ENCODE measurements around the gene SHROOM1. TPM values are rescaled to one million over a fixed set of nuclear protein-coding genes. Genes with fewer than 3 reads are reported as not detected.

The SHROOM1 gene
- total and polyA plus RNA-seq, 2 donors (not counting 1 experiment from before 2014, with no cell fraction given), result 2.9 to 6.1 TPM

- Histone ChIP-seq H3K27ac (ENCODE audit: insufficient read depth, low read length) (no peak overlapping the region), H3K27me3 (ENCODE audit: control insufficient read depth, insufficient read depth, low read length) (peaks cover 5% of the 10 kb centered on the region), H3K4me2 (ENCODE audit: extremely low read depth, insufficient read depth, low read length) (no peak overlapping the region), H3K9me3 (ENCODE audit: control insufficient read depth, insufficient read depth, low read depth, low read length) (no peaks in the 10 kb centered on the region), H3K4me1 (ENCODE audit: control insufficient read depth, extremely low read depth, insufficient read depth, low read length) (peaks cover 2% of the 10 kb centered on the region), H3K9ac (ENCODE audit: insufficient read depth, low read length) (no peak overlapping the region), H3K36me3 (ENCODE audit: control insufficient read depth, insufficient read depth, low read length) (no peaks in the 10 kb centered on the region), H2AFZ (ENCODE audit: low read length) (no peak overlapping the region), H3K79me2 (ENCODE audit: control insufficient read depth, insufficient read depth, low read length) (no peaks in the 10 kb centered on the region), H3K4me3 (replicated peaks in 1 of 4; ENCODE audit: control extremely low read depth in 1 of 4, insufficient read depth in 1 of 4, low read depth in 3 of 4, low read length in 4 of 4) (no peak overlapping the region), H4K20me1 (ENCODE audit: control insufficient read depth, extremely low read depth, insufficient read depth, low read length) (no peaks in the 10 kb centered on the region)
- no peak for DNase-seq (ENCODE audit: low read depth in 2 of 2)
- TF ChIP-seq CTCF (conservative IDR thresholded peaks at IDR 0.05 in 1 of 2, IDR thresholded peaks at IDR 0.05 in 1 of 2; ENCODE audit: low read depth in 1 of 2, low read length in 2 of 2), result no peak
- TF ChIP-seq EZH2 (IDR thresholded peaks at IDR 0.05; ENCODE audit: low read length, missing control alignments), result no peak
Observed at GRCh38 chr5:132790201-132790865, 40.1 kb downstream of the SHROOM1 start.

GRCh38 chr5:132788990-132789886, 41.2 kb downstream of the SHROOM1 start:
- Histone ChIP-seq H3K4me1 (ENCODE audit: control insufficient read depth, extremely low read depth, insufficient read depth, low read length) (peaks cover 2% of the 10 kb centered on the region), H2AFZ (ENCODE audit: low read length) (no peak overlapping the region), H3K36me3 (ENCODE audit: control insufficient read depth, insufficient read depth, low read length) (no peaks in the 10 kb centered on the region), H3K4me3 (replicated peaks in 1 of 4; ENCODE audit: control extremely low read depth in 1 of 4, insufficient read depth in 1 of 4, low read depth in 3 of 4, low read length in 4 of 4) (no peak overlapping the region), H3K9ac (ENCODE audit: insufficient read depth, low read length) (no peak overlapping the region), H4K20me1 (ENCODE audit: control insufficient read depth, extremely low read depth, insufficient read depth, low read length) (no peaks in the 10 kb centered on the region), H3K79me2 (ENCODE audit: control insufficient read depth, insufficient read depth, low read length) (no peaks in the 10 kb centered on the region), H3K27me3 (ENCODE audit: control insufficient read depth, insufficient read depth, low read length) (peaks cover 5% of the 10 kb centered on the region), H3K4me2 (ENCODE audit: extremely low read depth, insufficient read depth, low read length) (no peak overlapping the region), H3K9me3 (ENCODE audit: control insufficient read depth, insufficient read depth, low read depth, low read length) (no peaks in the 10 kb centered on the region), H3K27ac (ENCODE audit: insufficient read depth, low read length) (no peak overlapping the region)
- TF ChIP-seq CTCF (conservative IDR thresholded peaks at IDR 0.05 in 1 of 2, IDR thresholded peaks at IDR 0.05 in 1 of 2; ENCODE audit: low read depth in 1 of 2, low read length in 2 of 2), result no peak
- no peak for TF ChIP-seq EZH2 (IDR thresholded peaks at IDR 0.05; ENCODE audit: low read length, missing control alignments)
- DNase-seq (ENCODE audit: low read depth in 2 of 2), result no peak

- H4K20me1 ChIP-seq (ENCODE audit: control insufficient read depth, extremely low read depth, insufficient read depth, low read length), result no peaks in the 10 kb centered on the region
- TF ChIP-seq EZH2 (IDR thresholded peaks at IDR 0.05; ENCODE audit: low read length, missing control alignments), result no peak
- TF ChIP-seq CTCF (conservative IDR thresholded peaks at IDR 0.05 in 1 of 2, IDR thresholded peaks at IDR 0.05 in 1 of 2; ENCODE audit: low read depth in 1 of 2, low read length in 2 of 2), result no peak
Observed at GRCh38 chr5:132788508-132788907, 41.9 kb downstream of the SHROOM1 start.

More at GRCh38 chr5:132788508-132788907, 41.9 kb downstream of the SHROOM1 start:
- no peaks in the 10 kb centered on the region for H3K79me2 ChIP-seq (ENCODE audit: control insufficient read depth, insufficient read depth, low read length)
- no peak for DNase-seq (ENCODE audit: low read depth in 2 of 2)
- no peaks in the 10 kb centered on the region for H3K9me3 ChIP-seq (ENCODE audit: control insufficient read depth, insufficient read depth, low read depth, low read length)
- H3K4me3 ChIP-seq (replicated peaks in 1 of 4; ENCODE audit: control extremely low read depth in 1 of 4, insufficient read depth in 1 of 4, low read depth in 3 of 4, low read length in 4 of 4), result no peak overlapping the region
- H3K4me1 ChIP-seq (ENCODE audit: control insufficient read depth, extremely low read depth, insufficient read depth, low read length), result peaks cover 2% of the 10 kb centered on the region
- no peak overlapping the region for H3K27ac ChIP-seq (ENCODE audit: insufficient read depth, low read length)
- no peak overlapping the region for H3K9ac ChIP-seq (ENCODE audit: insufficient read depth, low read length)
- H3K27me3 ChIP-seq (ENCODE audit: control insufficient read depth, insufficient read depth, low read length), result peaks cover 5% of the 10 kb centered on the region
- no peaks in the 10 kb centered on the region for H3K36me3 ChIP-seq (ENCODE audit: control insufficient read depth, insufficient read depth, low read length)
- H3K4me2 ChIP-seq (ENCODE audit: extremely low read depth, insufficient read depth, low read length), result no peak overlapping the region
- H2AFZ ChIP-seq (ENCODE audit: low read length), result no peak overlapping the region
